ENCODE measurements around the gene PRKG1. TPM values are rescaled to one million over a fixed set of nuclear protein-coding genes. Genes with fewer than 3 reads are reported as not detected.

PRKG1 gene
- total RNA-seq, 1 donor from 2014 or later = 26.4 TPM

DNA sequence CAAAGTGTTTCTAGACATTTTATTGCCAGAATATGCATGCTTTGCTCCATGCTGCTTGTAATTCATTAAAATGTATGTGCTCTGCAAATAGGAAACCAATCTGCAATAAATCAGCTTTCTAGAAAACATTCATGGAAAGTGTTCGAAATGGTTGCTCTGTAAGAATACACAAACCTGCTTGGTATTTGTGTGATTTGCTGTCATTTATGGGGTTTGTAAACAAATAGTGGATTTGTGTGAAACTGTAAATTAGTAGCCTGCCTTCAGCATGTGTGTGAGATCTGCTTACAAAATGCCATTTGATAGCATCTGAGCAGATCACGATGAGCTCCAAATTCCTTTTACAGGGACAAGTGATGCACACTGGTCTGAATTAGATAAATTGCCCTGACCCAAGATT, 844.2 kb downstream of the PRKG1 start:
- Histone ChIP-seq H4K20me1 (ENCODE audit: low read depth) (no peaks in the 10 kb centered on the region), H3K9me3 (ENCODE audit: low read depth) (no peaks in the 10 kb centered on the region), H3K27me3 (no peaks in the 10 kb centered on the region), H2AFZ (replicated peaks) (no peak overlapping the region), H3K4me1 (peaks cover 46% of the 10 kb centered on the region), H3K9ac (no peak overlapping the region), H3K27ac (no peak overlapping the region), H3F3A (ENCODE audit: low read depth) (peaks cover 15% of the 10 kb centered on the region), H3K79me2 (ENCODE audit: low read depth) (no peaks in the 10 kb centered on the region), H3K4me2 (peak overlapping the region; percentile 2), H3K36me3 (no peaks in the 10 kb centered on the region), H3K4me3 (no peak overlapping the region)
- DNase-seq (ENCODE audit: low spot score) = no peak
- H3K4me3 Mint-ChIP-seq = no peak overlapping the region
- no peaks in the 10 kb centered on the region for H3K27me3 Mint-ChIP-seq (ENCODE audit: insufficient read depth, low read depth)
- H3K9me3 Mint-ChIP-seq = no peaks in the 10 kb centered on the region
- H3K4me1 Mint-ChIP-seq = peaks cover 19% of the 10 kb centered on the region
- H3K36me3 Mint-ChIP-seq = no peaks in the 10 kb centered on the region
- no peak overlapping the region for H3K27ac Mint-ChIP-seq
- TF ChIP-seq EZH2phosphoT487 (IDR thresholded peaks at IDR 0.05) (no peak), EZH2 (IDR thresholded peaks at IDR 0.05) (no peak)
- TF ChIP-seq, protein P1, sequence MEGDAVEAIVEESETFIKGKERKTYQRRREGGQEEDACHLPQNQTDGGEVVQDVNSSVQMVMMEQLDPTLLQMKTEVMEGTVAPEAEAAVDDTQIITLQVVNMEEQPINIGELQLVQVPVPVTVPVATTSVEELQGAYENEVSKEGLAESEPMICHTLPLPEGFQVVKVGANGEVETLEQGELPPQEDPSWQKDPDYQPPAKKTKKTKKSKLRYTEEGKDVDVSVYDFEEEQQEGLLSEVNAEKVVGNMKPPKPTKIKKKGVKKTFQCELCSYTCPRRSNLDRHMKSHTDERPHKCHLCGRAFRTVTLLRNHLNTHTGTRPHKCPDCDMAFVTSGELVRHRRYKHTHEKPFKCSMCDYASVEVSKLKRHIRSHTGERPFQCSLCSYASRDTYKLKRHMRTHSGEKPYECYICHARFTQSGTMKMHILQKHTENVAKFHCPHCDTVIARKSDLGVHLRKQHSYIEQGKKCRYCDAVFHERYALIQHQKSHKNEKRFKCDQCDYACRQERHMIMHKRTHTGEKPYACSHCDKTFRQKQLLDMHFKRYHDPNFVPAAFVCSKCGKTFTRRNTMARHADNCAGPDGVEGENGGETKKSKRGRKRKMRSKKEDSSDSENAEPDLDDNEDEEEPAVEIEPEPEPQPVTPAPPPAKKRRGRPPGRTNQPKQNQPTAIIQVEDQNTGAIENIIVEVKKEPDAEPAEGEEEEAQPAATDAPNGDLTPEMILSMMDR (IDR thresholded peaks at IDR 0.05) = no peak

DNA sequence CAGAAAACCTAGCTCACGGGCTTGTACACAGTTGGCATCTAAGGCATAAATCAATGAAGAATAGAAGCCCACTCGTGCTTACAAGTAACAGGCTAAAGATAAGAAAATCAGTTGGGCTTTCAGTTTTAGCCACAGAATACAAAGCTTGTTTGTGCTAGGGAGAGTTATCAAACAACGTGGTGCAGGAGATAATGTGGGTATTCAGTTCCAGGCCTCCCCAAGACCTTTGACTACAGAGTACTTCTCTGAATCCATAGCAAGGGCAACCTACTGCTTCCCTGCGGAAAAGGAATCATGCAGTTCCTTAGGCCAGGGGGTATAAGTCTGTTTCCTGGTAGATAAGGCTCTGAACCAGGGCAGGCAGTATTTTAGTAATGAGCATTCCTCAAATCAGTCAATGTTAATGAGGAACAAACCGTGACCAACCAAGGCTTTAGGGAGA, 844.6 kb downstream of the PRKG1 start:
- peaks cover under 1% of the 10 kb centered on the region for H3K9me3 Mint-ChIP-seq
- TF ChIP-seq, protein P1 (IDR thresholded peaks at IDR 0.05) = no peak
- TF ChIP-seq EZH2 (IDR thresholded peaks at IDR 0.05) (no peak), EZH2phosphoT487 (IDR thresholded peaks at IDR 0.05) (no peak)
- no peak overlapping the region for H3K4me3 ChIP-seq
- no peak overlapping the region for H3K4me3 Mint-ChIP-seq
- no peaks in the 10 kb centered on the region for H3K27me3 Mint-ChIP-seq (ENCODE audit: insufficient read depth, low read depth)
- no peak overlapping the region for H3K27ac Mint-ChIP-seq
- no peak for DNase-seq (ENCODE audit: low spot score)
- H3K4me1 Mint-ChIP-seq = peaks cover 19% of the 10 kb centered on the region
- no peaks in the 10 kb centered on the region for H3K79me2 ChIP-seq (ENCODE audit: low read depth)
- peaks cover 46% of the 10 kb centered on the region for H3K4me1 ChIP-seq
- H3K9me3 ChIP-seq (ENCODE audit: low read depth) = no peaks in the 10 kb centered on the region
- H3K27me3 ChIP-seq = no peaks in the 10 kb centered on the region
- peak overlapping the region; percentile 2 for H3K4me2 ChIP-seq
- H3K9ac ChIP-seq = no peak overlapping the region
- peak overlapping the region; percentile 47 for H3K27ac ChIP-seq
- no peak overlapping the region for H2AFZ ChIP-seq (replicated peaks)
- no peaks in the 10 kb centered on the region for H3K36me3 Mint-ChIP-seq
- H3F3A ChIP-seq (ENCODE audit: low read depth) = peaks cover 15% of the 10 kb centered on the region
- no peaks in the 10 kb centered on the region for H3K36me3 ChIP-seq
- no peaks in the 10 kb centered on the region for H4K20me1 ChIP-seq (ENCODE audit: low read depth)

DNA sequence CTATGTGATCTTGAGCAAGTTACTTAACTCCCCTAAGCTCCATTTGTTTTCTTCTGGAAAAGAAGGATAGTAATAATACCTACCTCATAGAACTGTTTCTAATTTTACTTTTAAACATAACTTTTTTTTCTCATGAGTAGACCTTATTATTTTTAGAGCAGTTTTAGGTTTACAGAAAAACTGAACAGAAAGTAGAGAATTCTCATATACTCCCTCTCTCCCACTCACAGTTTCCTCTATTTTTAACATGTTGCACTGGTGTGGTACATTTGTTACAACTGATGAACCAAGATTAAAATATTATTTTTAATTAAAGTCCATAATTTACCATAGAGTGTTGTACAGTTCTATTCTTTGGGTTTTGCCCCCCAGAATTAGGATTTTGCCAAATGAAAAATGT, 846.4 kb downstream of the PRKG1 start:
- DNase-seq (ENCODE audit: low spot score) = no peak
- Histone ChIP-seq H3K4me1 (peaks cover 28% of the 10 kb centered on the region), H3K9ac (no peak overlapping the region), H3K9me3 (ENCODE audit: low read depth) (no peaks in the 10 kb centered on the region), H4K20me1 (ENCODE audit: low read depth) (no peaks in the 10 kb centered on the region), H3K79me2 (ENCODE audit: low read depth) (no peaks in the 10 kb centered on the region), H3K4me2 (no peak overlapping the region), H3K27me3 (no peaks in the 10 kb centered on the region), H3K27ac (no peak overlapping the region), H3K36me3 (peaks cover 3% of the 10 kb centered on the region), H3K4me3 (no peak overlapping the region), H2AFZ (replicated peaks) (no peak overlapping the region), H3F3A (ENCODE audit: low read depth) (peaks cover 7% of the 10 kb centered on the region)
- H3K27ac Mint-ChIP-seq = no peak overlapping the region
- H3K27me3 Mint-ChIP-seq (ENCODE audit: insufficient read depth, low read depth) = no peaks in the 10 kb centered on the region
- H3K4me1 Mint-ChIP-seq = peaks cover 12% of the 10 kb centered on the region
- no peak for TF ChIP-seq EZH2 (IDR thresholded peaks at IDR 0.05)
- no peak for TF ChIP-seq EZH2phosphoT487 (IDR thresholded peaks at IDR 0.05)
- TF ChIP-seq, protein P1 (IDR thresholded peaks at IDR 0.05) = no peak
- H3K9me3 Mint-ChIP-seq = peaks cover 2% of the 10 kb centered on the region
- H3K36me3 Mint-ChIP-seq = no peaks in the 10 kb centered on the region
- no peak overlapping the region for H3K4me3 Mint-ChIP-seq
